ENCODE results near the gene LCN9. TPM values are rescaled to one million over a fixed set of nuclear protein-coding genes. Genes with fewer than 3 reads are reported as not detected.
"Not testable (repeated sequence)": the region's sequence is repeated elsewhere in the genome, so short reads cannot be mapped to it uniquely, and the experiment has no call there.

The LCN9 gene
- total RNA-seq, 1 experiment from 2014 or later: 2.6 TPM

GRCh38 chr9:135670721-135671590, 7.8 kb downstream of the LCN9 start:
- Mint-ChIP-seq H3K4me1 (no peaks in the 10 kb centered on the region; the same call in 1 of the 2 replicates), H3K27ac (no peak overlapping the region), H3K9me3 (peaks cover 11% of the 10 kb centered on the region), H3K27me3 (ENCODE audit: low read depth) (no peaks in the 10 kb centered on the region), H3K4me3 (no peak overlapping the region), H3K36me3 (peaks cover 11% of the 10 kb centered on the region)
- POLR2A ChIA-PET: interaction anchor here (0.6 kb wide), 1 partner anchor 1109 kb away, joined by 3 read pairs; no protein-coding TSS in a partner anchor
- DNase-seq (ENCODE audit: low spot score) (peak; percentile 8), ATAC-seq (no peak)
- CTCF ChIA-PET: interaction anchor here (0.5 to 2.1 kb wide), 7 partner anchors 13 to 414 kb away, joined by 3 to 8 read pairs (median 3); no protein-coding TSS in a partner anchor
- TF ChIP-seq, protein P1, sequence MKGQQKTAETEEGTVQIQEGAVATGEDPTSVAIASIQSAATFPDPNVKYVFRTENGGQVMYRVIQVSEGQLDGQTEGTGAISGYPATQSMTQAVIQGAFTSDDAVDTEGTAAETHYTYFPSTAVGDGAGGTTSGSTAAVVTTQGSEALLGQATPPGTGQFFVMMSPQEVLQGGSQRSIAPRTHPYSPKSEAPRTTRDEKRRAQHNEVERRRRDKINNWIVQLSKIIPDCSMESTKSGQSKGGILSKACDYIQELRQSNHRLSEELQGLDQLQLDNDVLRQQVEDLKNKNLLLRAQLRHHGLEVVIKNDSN (CRISPR knock-in tag; IDR thresholded peaks at IDR 0.05): no peak
- no peak for TF ChIP-seq FOXP1 (CRISPR knock-in tag; IDR thresholded peaks at IDR 0.05; ENCODE audit: borderline replicate concordance)
- TF ChIP-seq FOXJ3 (CRISPR knock-in tag; IDR thresholded peaks at IDR 0.05; ENCODE audit: borderline replicate concordance): no peak
- no peak for TF ChIP-seq ZNF121 (CRISPR knock-in tag; IDR thresholded peaks at IDR 0.05)
- no peak for TF ChIP-seq ZNF671 (CRISPR knock-in tag; IDR thresholded peaks at IDR 0.05)
- no peak for TF ChIP-seq ZNF232 (CRISPR knock-in tag; IDR thresholded peaks at IDR 0.05)
- TF ChIP-seq, protein P2, sequence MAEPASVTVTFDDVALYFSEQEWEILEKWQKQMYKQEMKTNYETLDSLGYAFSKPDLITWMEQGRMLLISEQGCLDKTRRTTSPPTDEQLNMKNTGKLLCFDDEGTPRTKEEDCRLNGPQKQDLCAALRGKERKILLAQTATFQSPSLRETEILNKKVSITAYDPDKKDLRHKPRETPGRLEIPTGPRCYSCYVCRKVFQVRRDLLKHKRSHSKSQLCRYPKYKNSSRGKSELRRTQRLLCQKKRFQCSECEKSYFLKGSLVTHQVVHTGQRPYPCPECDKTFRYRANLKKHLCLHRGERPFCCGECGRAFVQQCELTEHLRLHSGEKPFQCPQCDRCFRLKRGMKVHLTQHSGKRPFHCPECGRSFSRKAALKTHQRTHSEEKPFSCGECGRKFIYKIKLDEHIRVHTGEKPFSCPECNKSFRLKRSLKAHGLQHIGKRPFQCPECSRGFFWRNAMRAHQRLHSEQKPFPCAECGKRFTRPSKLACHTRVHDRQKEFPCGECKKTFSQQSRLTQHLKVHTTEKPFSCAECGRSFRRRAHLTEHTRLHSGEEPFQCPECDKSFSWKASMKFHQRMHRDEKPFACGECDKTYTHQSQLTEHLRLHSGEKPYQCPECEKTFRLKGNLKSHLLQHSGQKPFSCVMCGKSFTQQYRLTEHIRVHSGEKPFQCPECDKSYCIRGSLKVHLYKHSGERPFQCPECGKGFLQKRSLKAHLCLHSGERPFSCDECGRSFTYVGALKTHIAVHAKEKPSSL (CRISPR knock-in tag; conservative IDR thresholded peaks at IDR 0.05): no peak
- TF ChIP-seq ZNF317 (CRISPR knock-in tag; IDR thresholded peaks at IDR 0.05; ENCODE audit: borderline replicate concordance, low read depth): no peak
- TF ChIP-seq, protein P3, sequence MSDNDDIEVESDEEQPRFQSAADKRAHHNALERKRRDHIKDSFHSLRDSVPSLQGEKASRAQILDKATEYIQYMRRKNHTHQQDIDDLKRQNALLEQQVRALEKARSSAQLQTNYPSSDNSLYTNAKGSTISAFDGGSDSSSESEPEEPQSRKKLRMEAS (CRISPR knock-in tag; IDR thresholded peaks at IDR 0.05): no peak
- TF ChIP-seq NR1H2 (CRISPR knock-in tag; IDR thresholded peaks at IDR 0.05): no peak
- no peak for TF ChIP-seq CREB1 (CRISPR knock-in tag; IDR thresholded peaks at IDR 0.05)
- no peak for TF ChIP-seq SMAD4 (CRISPR knock-in tag; IDR thresholded peaks at IDR 0.05)
- no peak for TF ChIP-seq TEAD1 (CRISPR knock-in tag; IDR thresholded peaks at IDR 0.05)
- TF ChIP-seq, protein P4, sequence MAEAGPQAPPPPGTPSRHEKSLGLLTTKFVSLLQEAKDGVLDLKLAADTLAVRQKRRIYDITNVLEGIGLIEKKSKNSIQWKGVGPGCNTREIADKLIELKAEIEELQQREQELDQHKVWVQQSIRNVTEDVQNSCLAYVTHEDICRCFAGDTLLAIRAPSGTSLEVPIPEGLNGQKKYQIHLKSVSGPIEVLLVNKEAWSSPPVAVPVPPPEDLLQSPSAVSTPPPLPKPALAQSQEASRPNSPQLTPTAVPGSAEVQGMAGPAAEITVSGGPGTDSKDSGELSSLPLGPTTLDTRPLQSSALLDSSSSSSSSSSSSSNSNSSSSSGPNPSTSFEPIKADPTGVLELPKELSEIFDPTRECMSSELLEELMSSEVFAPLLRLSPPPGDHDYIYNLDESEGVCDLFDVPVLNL (CRISPR knock-in tag; IDR thresholded peaks at IDR 0.05; ENCODE audit: borderline replicate concordance, low read depth): no peak
- TF ChIP-seq HMGXB4 (CRISPR knock-in tag; IDR thresholded peaks at IDR 0.05): no peak
- no peak for TF ChIP-seq RORB (CRISPR knock-in tag; IDR thresholded peaks at IDR 0.05)
- no peak for TF ChIP-seq ZNF138 (CRISPR knock-in tag; conservative IDR thresholded peaks at IDR 0.05)

GRCh38 chr9:135671591-135672041, 8.5 kb downstream of the LCN9 start:
- Mint-ChIP-seq H3K4me3 (no peak overlapping the region), H3K27ac (no peak overlapping the region), H3K36me3 (peaks cover 11% of the 10 kb centered on the region), H3K4me1 (no peaks in the 10 kb centered on the region; the same call in 1 of the 2 replicates), H3K9me3 (peaks cover 11% of the 10 kb centered on the region), H3K27me3 (ENCODE audit: low read depth) (no peaks in the 10 kb centered on the region)
- CTCF ChIA-PET: interaction anchor here (0.6 to 2.1 kb wide), 8 partner anchors 14 to 186 kb away, joined by 3 to 8 read pairs (median 4); no protein-coding TSS in a partner anchor
- TF ChIP-seq, protein P3 (CRISPR knock-in tag; IDR thresholded peaks at IDR 0.05): 0 out of 2 replicates have a peak, but pooled peaks have one; percentile 23
- 0 out of 2 replicates have a peak, but pooled peaks have one; percentile 23 for TF ChIP-seq SP1 (CRISPR knock-in tag; conservative IDR thresholded peaks at IDR 0.05)
- TF ChIP-seq, protein P2 (CRISPR knock-in tag; conservative IDR thresholded peaks at IDR 0.05): no peak
- ATAC-seq (peak; percentile 96), DNase-seq (ENCODE audit: low spot score) (peak; percentile 73)
- POLR2A ChIA-PET: interaction anchor here (0.6 kb wide), 1 partner anchor 1108 kb away, joined by 3 read pairs; no protein-coding TSS in a partner anchor

GRCh38 chr9:135672786-135673185, 9.7 kb downstream of the LCN9 start:
- DNase-seq (ENCODE audit: low spot score); H3K27ac Mint-ChIP-seq; H3K4me1 Mint-ChIP-seq; H3K27me3 Mint-ChIP-seq (ENCODE audit: low read depth); ATAC-seq; POLR2A ChIA-PET; H3K4me3 Mint-ChIP-seq: not testable (repeated sequence)
- H3K36me3 Mint-ChIP-seq: peaks cover 11% of the 10 kb centered on the region
- CTCF ChIA-PET: interaction anchor here (0.5 to 2.1 kb wide), 3 partner anchors 48 to 521 kb away, joined by 3 to 8 read pairs (median 3); no protein-coding TSS in a partner anchor
- peaks cover 11% of the 10 kb centered on the region for H3K9me3 Mint-ChIP-seq

Measured in WTC11 (cell line).